DMS 273 (cell line): ENCODE measurements around the gene CFAP251.

ENCODE experiments used
- DNase-seq: peaks from one replicate; lab custom pipeline; 2025; ENCODE audit not compliant: unreplicated experiment; lab: John Stamatoyannopoulos, UW

CFAP251 gene

GRCh38 chr12:122001466-122002209 is 83.2 kb downstream of the CFAP251 start:
- DNase-seq = peak; percentile 67

- no peak for DNase-seq
These were observed 85.5 kb downstream of the CFAP251 start for GRCh38 chr12:122003651-122004611.

GRCh38 chr12:122004633-122005071 is 86.3 kb downstream of the CFAP251 start:
- peak; percentile 30 for DNase-seq

GRCh38 chr12:122005252-122005776 is 86.9 kb downstream of the CFAP251 start:
- DNase-seq = no peak

- no peak for DNase-seq
These were observed 88.0 kb downstream of the CFAP251 start for GRCh38 chr12:122006186-122006926.

GRCh38 chr12:122009741-122010140 is 91.3 kb downstream of the CFAP251 start:
- DNase-seq = no peak

- DNase-seq = no peak
These were observed 93.8 kb downstream of the CFAP251 start for GRCh38 chr12:122012184-122012583.

GRCh38 chr12:122013136-122013535 is 94.7 kb downstream of the CFAP251 start:
- no peak for DNase-seq

- DNase-seq = no peak
These were observed 95.6 kb downstream of the CFAP251 start for GRCh38 chr12:122013791-122014590.

GRCh38 chr12:122014781-122015180 is 96.4 kb downstream of the CFAP251 start:
- no peak for DNase-seq

GRCh38 chr12:122018457-122018856 is 100.1 kb downstream of the CFAP251 start:
- DNase-seq = no peak

- DNase-seq = no peak
These were observed 100.5 kb downstream of the CFAP251 start for GRCh38 chr12:122018937-122019336.

GRCh38 chr12:122020795-122021192 is 102.4 kb downstream of the CFAP251 start:
- DNase-seq = no peak

- DNase-seq = peak; percentile 60
These were observed 102.9 kb downstream of the CFAP251 start for GRCh38 chr12:122021193-122021821.

- peak; percentile 76 for DNase-seq
These were observed 103.5 kb downstream of the CFAP251 start, which contains the start of gene BCL7A for GRCh38 chr12:122021822-122022392. TSS of gene BCL7A (plus strand) at chr12:122021884. CDS start at chr12:122022092, 208 bp downstream.

- DNase-seq = peak; percentile 64
These were observed 104.3 kb downstream of the CFAP251 start for GRCh38 chr12:122022393-122023338.

- DNase-seq = peak; percentile 96
These were observed 105.1 kb downstream of the CFAP251 start for GRCh38 chr12:122023339-122024131.
